ENCODE results near the gene P2RX2.

P2RX2 gene

GRCh38 chr12:132623072-132623869 is 4.7 kb downstream of the P2RX2 start:
- H3K4me3 ChIP-seq (ENCODE audit: low read depth, low read length) = no peak overlapping the region
- TF ChIP-seq CTCF (IDR thresholded peaks at IDR 0.05; ENCODE audit: low read depth, low read length, missing control alignments) = no peak
- no peak for DNase-seq (ENCODE audit: low read depth)

- DNase-seq (ENCODE audit: low read depth) = no peak
- no peak overlapping the region for H3K4me3 ChIP-seq (ENCODE audit: low read depth, low read length)
- TF ChIP-seq CTCF (IDR thresholded peaks at IDR 0.05; ENCODE audit: low read depth, low read length, missing control alignments) = no peak
Observed at GRCh38 chr12:132624186-132624855, 5.7 kb downstream of the P2RX2 start.

- no peak for DNase-seq (ENCODE audit: low read depth)
- no peak for TF ChIP-seq CTCF (IDR thresholded peaks at IDR 0.05; ENCODE audit: low read depth, low read length, missing control alignments)
- no peak overlapping the region for H3K4me3 ChIP-seq (ENCODE audit: low read depth, low read length)
Observed at GRCh38 chr12:132624910-132625630, 6.5 kb downstream of the P2RX2 start.

GRCh38 chr12:132625731-132626430 is 7.3 kb downstream of the P2RX2 start:
- TF ChIP-seq CTCF (IDR thresholded peaks at IDR 0.05; ENCODE audit: low read depth, low read length, missing control alignments) = no peak
- DNase-seq (ENCODE audit: low read depth) = no peak
- H3K4me3 ChIP-seq (ENCODE audit: low read depth, low read length) = no peak overlapping the region

GRCh38 chr12:132629330-132629729 is 10.8 kb downstream of the P2RX2 start:
- no peak for TF ChIP-seq CTCF (IDR thresholded peaks at IDR 0.05; ENCODE audit: low read depth, low read length, missing control alignments)
- DNase-seq (ENCODE audit: low read depth) = no peak
- H3K4me3 ChIP-seq (ENCODE audit: low read depth, low read length) = no peak overlapping the region

- H3K4me3 ChIP-seq (ENCODE audit: low read depth, low read length) = no peak overlapping the region
- DNase-seq (ENCODE audit: low read depth) = no peak
- no peak for TF ChIP-seq CTCF (IDR thresholded peaks at IDR 0.05; ENCODE audit: low read depth, low read length, missing control alignments)
Observed at GRCh38 chr12:132630672-132631071, 12.1 kb downstream of the P2RX2 start.
